Right atrium auricular region (tissue), 2 donors: ENCODE measurements around the gene DAPK1. TPM values are rescaled to one million over a fixed set of nuclear protein-coding genes. Genes with fewer than 3 reads are reported as not detected.

Experiments used
- DNase-seq: peaks from one replicate; pipeline ENCODE4 v3.0.0-alpha.2; 2019; ENCODE audit warnings: low spot score
- H3K27ac ChIP-seq, 2 donors: fragments of 200-600 bp; sonication (generic); 1 replicate in 1 of 2; 2 replicates in 1 of 2; pipeline ENCODE4 v1.5.1; 2016 to 2019
- H3K27me3 ChIP-seq, 2 donors: fragments of 200-600 bp; sonication (generic); one replicate each; pipeline versions ENCODE4 v1.5.1 to v1.6.0; 2017 to 2019
- H3K36me3 ChIP-seq: fragments of 200-600 bp; sonication (generic); one replicate; pipeline ENCODE4 v1.5.1; 2016
- H3K4me1 ChIP-seq, 2 donors: fragments of 200-600 bp; sonication (generic); one replicate each; pipeline versions ENCODE4 v1.5.1 to v1.6.0; 2017 to 2019
- H3K4me3 ChIP-seq, 2 donors: fragments of 200-600 bp; sonication (generic); 1 replicate in 1 of 2; 2 replicates in 1 of 2; pipeline ENCODE4 v1.5.1; 2017 to 2019; ENCODE audit warnings: mild to moderate bottlenecking in 1 of 2, moderate library complexity in 1 of 2
- H3K9me3 ChIP-seq, 2 donors: fragments of 200-600 bp; sonication (generic); one replicate each; pipeline ENCODE4 v1.5.1; 2019
- CTCF ChIP-seq, 2 donors: fragments of 200-600 bp; sonication (generic); IDR thresholded peaks; one replicate each; pipeline ENCODE4 v1.5.1; 2019; ENCODE audit warnings: antibody characterized with exemption in 2 of 2
- total RNA-seq, 2 donors: library from RNA; depleted of rRNA; stranded (reverse); fragments of >200 nt; gene quantifications; one replicate each; pipeline ENCODE4 v1.1.0, GENCODE V29; 2016

DAPK1 gene
- total RNA-seq, 2 donors from 2014 or later: 10.1 to 23.0 TPM

- H3K27ac ChIP-seq: no peak overlapping the region
- no peaks in the 10 kb centered on the region for H3K27me3 ChIP-seq
- no peaks in the 10 kb centered on the region for H3K36me3 ChIP-seq
- H3K4me1 ChIP-seq: peaks cover 0 to 37% of the 10 kb centered on the region in 2 donors
- DNase-seq: no peak
- H3K9me3 ChIP-seq: no peaks in the 10 kb centered on the region
- TF ChIP-seq CTCF (IDR thresholded peaks at IDR 0.05): no peak
- no peak overlapping the region for H3K4me3 ChIP-seq
Observed at GRCh38 chr9:87601595-87601994, 103.9 kb downstream of the DAPK1 start.

GRCh38 chr9:87602933-87603643 lies 105.4 kb downstream of the DAPK1 start:
- no peak for DNase-seq
- no peak overlapping the region for H3K4me3 ChIP-seq
- no peaks in the 10 kb centered on the region for H3K9me3 ChIP-seq
- no peak overlapping the region for H3K27ac ChIP-seq
- TF ChIP-seq CTCF (IDR thresholded peaks at IDR 0.05): no peak
- H3K27me3 ChIP-seq: no peaks in the 10 kb centered on the region
- peaks cover 0 to 22% of the 10 kb centered on the region in 2 donors for H3K4me1 ChIP-seq
- no peaks in the 10 kb centered on the region for H3K36me3 ChIP-seq

GRCh38 chr9:87603854-87604490 lies 106.3 kb downstream of the DAPK1 start:
- Histone ChIP-seq H3K4me3 (no peak overlapping the region), H3K9me3 (no peaks in the 10 kb centered on the region), H3K36me3 (no peaks in the 10 kb centered on the region), H3K4me1 (peaks cover 0 to 19% of the 10 kb centered on the region in 2 donors), H3K27me3 (no peaks in the 10 kb centered on the region), H3K27ac (no peak overlapping the region)
- TF ChIP-seq CTCF (IDR thresholded peaks at IDR 0.05): no peak
- no peak for DNase-seq

GRCh38 chr9:87604886-87605588 lies 107.4 kb downstream of the DAPK1 start:
- no peak for TF ChIP-seq CTCF (IDR thresholded peaks at IDR 0.05)
- Histone ChIP-seq H3K27me3 (no peaks in the 10 kb centered on the region), H3K4me1 (peaks cover 0 to 19% of the 10 kb centered on the region in 2 donors), H3K4me3 (no peak overlapping the region), H3K9me3 (no peaks in the 10 kb centered on the region), H3K36me3 (no peaks in the 10 kb centered on the region), H3K27ac (no peak overlapping the region)
- DNase-seq: no peak

GRCh38 chr9:87605676-87606075 lies 108.0 kb downstream of the DAPK1 start:
- TF ChIP-seq CTCF (IDR thresholded peaks at IDR 0.05): no peak
- H3K9me3 ChIP-seq: no peaks in the 10 kb centered on the region
- DNase-seq: no peak
- H3K36me3 ChIP-seq: no peaks in the 10 kb centered on the region
- no peak overlapping the region for H3K27ac ChIP-seq
- H3K27me3 ChIP-seq: no peaks in the 10 kb centered on the region
- H3K4me1 ChIP-seq: peaks cover 0 to 17% of the 10 kb centered on the region in 2 donors
- H3K4me3 ChIP-seq: no peak overlapping the region
